Measurements from ENCODE around the gene OGDH.

DNA sequence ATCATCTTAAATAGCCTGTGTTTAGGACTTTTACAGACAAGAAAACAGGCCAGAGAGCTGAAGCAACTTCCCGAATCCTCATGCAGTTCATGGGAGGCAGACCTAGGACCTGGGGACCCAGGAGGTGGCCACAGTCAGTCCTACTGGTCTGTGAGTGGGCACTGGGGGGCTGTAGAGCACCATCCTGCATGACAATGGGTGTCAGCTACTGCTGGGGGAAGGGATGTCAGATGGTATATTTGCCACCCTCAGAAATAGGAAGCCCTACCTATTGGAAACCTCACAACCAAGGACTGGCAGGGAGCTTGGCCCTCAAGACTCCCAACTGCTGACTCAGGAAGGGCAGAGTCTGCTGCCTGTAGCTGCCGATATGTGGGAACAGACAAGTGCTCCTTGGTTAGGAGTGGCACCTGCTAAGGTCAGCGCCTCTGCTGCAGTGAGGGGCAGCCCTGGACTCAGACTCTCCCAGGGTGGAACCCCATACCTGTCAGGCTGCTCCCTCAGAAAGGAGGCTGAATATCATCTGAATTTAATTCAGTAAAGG is 29.7 kb downstream of the OGDH start:
- TF ChIP-seq, protein P1, sequence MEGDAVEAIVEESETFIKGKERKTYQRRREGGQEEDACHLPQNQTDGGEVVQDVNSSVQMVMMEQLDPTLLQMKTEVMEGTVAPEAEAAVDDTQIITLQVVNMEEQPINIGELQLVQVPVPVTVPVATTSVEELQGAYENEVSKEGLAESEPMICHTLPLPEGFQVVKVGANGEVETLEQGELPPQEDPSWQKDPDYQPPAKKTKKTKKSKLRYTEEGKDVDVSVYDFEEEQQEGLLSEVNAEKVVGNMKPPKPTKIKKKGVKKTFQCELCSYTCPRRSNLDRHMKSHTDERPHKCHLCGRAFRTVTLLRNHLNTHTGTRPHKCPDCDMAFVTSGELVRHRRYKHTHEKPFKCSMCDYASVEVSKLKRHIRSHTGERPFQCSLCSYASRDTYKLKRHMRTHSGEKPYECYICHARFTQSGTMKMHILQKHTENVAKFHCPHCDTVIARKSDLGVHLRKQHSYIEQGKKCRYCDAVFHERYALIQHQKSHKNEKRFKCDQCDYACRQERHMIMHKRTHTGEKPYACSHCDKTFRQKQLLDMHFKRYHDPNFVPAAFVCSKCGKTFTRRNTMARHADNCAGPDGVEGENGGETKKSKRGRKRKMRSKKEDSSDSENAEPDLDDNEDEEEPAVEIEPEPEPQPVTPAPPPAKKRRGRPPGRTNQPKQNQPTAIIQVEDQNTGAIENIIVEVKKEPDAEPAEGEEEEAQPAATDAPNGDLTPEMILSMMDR (IDR thresholded peaks at IDR 0.05 in 2 of 3, conservative IDR thresholded peaks at IDR 0.05 in 1 of 3; ENCODE audit: borderline replicate concordance in 1 of 3, insufficient read depth in 1 of 3, low read depth in 2 of 3, low read length in 2 of 3) = no peak
- no peak for TF ChIP-seq SP1 (IDR thresholded peaks at IDR 0.05; ENCODE audit: low read depth)
- no peak for TF ChIP-seq CBX3 (IDR thresholded peaks at IDR 0.05; ENCODE audit: low read depth)
- TF ChIP-seq EGR1 (IDR thresholded peaks at IDR 0.05; ENCODE audit: low read depth) = no peak
- TF ChIP-seq EZH2 (IDR thresholded peaks at IDR 0.05) = no peak
- TF ChIP-seq YY1 (IDR thresholded peaks at IDR 0.05; ENCODE audit: extremely low read depth, insufficient replicate concordance, low read depth, low read length) = no peak
- TF ChIP-seq RAD21 (IDR thresholded peaks at IDR 0.05; ENCODE audit: low read depth) = 0 out of 2 replicates have a peak, but pooled peaks have one; percentile 16
- TF ChIP-seq POLR2A (IDR thresholded peaks at IDR 0.05; ENCODE audit: borderline replicate concordance, extremely low read depth, insufficient read depth, insufficient read length) = no peak

All from HCT116 (cell line).